Urinary bladder (tissue), 4 donors: Measurements from ENCODE around the gene IFNG-AS1. TPM values are rescaled to one million over a fixed set of nuclear protein-coding genes. Genes with fewer than 3 reads are reported as not detected.

Experiments
- DNase-seq: peaks from one replicate; pipeline ENCODE4 v3.0.0-alpha.2; 2015; ENCODE audit errors: extremely low spot score
- H3K27ac ChIP-seq: one replicate; pipeline ENCODE4 v1.5.1; 2013; ENCODE audit warnings: low read depth, mild to moderate bottlenecking, moderate library complexity
- H3K36me3 ChIP-seq: one replicate; pipeline ENCODE4 v1.6.1; 2013; ENCODE audit warnings: mild to moderate bottlenecking, moderate library complexity; ENCODE audit not compliant: insufficient read depth
- H3K4me1 ChIP-seq: one replicate; pipeline ENCODE4 v1.6.1; 2013; ENCODE audit warnings: mild to moderate bottlenecking, moderate library complexity; ENCODE audit not compliant: insufficient read depth
- H3K4me3 ChIP-seq: one replicate; pipeline ENCODE4 v1.5.1; 2013; ENCODE audit warnings: low read depth, low read length
- WGBS: extraction: QIAGEN DNeasy Blood & Tissue Kit; methylation state at CpG from one replicate; pipeline ENCODE4 v1.1.7; 2013; 5-methylcytosine and 5-hydroxymethylcytosine counted together
- polyA plus RNA-seq: library from polyadenylated mRNA; stranded (reverse); fragments of 200-250 nt; gene quantifications from one replicate; pipeline ENCODE4 v1.2.3, GENCODE V29; 2013
- total RNA-seq: library from RNA; depleted of rRNA; stranded (reverse); fragments of >200 nt; gene quantifications from one replicate; pipeline ENCODE4 v1.2.3, GENCODE V29; 2014
- donor health status: healthy with polysubstance abuse.
- donor health status: healthy.

The IFNG-AS1 gene
- total and polyA plus RNA-seq, 2 donors, result 0.32 TPM; not detected in 1

DNA sequence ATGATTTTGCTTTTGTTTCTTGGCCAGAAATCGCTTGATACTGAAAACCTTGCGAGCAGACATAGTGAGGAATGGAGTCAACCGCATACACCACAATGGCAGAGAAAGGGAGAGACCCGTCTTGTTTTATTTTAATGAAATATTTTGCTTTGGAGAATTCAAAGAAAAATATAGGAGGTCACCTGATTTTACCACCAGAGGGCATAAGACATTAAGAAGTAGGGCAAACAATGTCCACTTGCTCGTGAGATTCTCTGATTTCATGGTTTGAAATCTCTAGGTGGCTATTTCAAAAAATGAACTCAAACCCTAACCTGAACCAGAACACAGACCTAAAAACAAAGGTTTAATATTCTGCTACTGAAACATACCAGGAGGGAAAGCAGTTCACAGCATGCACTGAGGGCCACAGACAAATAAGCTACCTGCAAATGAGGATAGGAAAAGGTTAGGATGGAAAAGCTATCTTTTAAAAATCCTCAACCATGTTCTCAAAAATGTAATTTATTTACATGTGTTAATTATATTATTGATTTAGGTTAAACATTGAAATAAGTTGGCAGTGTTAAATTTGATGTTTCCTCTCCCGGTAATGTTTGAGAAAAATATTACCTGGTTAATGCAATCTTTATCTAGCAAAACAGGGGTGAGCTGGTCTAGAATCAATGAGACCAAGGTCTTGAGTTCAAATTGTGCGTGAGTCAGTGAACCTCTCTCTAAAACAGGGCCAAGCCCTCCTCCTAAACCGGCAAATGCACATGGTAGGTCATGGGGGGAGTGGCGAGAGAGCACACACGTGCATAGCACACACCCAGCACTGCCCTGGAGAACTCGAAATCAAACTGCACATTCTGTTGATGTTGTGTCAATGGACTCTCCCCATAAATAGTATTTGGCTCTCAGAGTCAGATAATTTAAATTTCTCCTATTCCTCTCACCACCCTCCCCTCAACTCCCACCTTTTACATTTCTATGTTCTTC lies 12.5 kb downstream of the IFNG-AS1 start:
- H3K4me3 ChIP-seq, result no peak overlapping the region
- no peak overlapping the region for H3K27ac ChIP-seq
- 82% methylated on average over 11 of the region's 11 CpGs for WGBS
- H3K4me1 ChIP-seq, result no peaks in the 10 kb centered on the region
- no peaks in the 10 kb centered on the region for H3K36me3 ChIP-seq
- DNase-seq, result no peak

DNA sequence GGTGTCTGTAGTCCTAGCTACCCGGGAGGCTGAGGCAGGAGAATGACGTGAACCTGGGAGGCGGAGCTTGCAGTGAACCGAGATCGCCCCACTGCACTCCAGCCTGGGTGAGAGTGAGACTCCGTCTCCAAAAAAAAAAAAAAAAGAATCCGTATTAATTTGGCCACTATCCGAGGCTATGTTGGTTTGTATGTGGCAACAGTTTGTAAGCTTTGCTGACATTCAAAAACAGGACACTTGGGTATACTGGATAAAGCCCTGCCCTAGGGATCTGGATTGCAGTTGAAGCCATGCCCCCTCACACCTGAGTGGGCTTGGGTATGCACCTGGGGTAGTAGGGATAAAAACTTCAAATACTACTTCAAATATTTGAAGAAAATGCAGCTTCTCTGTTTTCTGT lies 14.5 kb downstream of the IFNG-AS1 start:
- 96% methylated on average over 8 of the region's 8 CpGs for WGBS

DNA sequence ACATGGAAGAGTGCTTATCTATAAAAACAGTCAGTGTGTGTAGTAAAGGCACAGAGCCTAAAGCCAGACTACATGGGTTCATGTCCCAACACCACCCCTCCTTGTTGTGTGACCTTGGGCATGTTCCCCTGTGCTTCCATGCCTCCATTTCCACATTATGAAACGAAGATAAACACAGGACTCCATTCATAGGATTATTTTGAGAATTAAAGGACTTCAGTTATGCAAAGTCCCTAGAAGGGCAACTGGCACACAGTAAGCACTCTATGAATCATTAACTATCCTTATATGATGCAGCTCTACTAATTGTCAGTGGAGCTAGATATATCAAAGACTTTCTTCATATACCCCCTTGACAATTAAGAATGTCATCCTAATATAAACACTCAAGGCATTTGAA lies 17.8 kb downstream of the IFNG-AS1 start:
- Histone ChIP-seq H3K36me3 (no peaks in the 10 kb centered on the region), H3K27ac (no peak overlapping the region), H3K4me1 (no peaks in the 10 kb centered on the region), H3K4me3 (no peak overlapping the region)
- WGBS, result 69% methylated on average over 1 of the region's 1 CpG
- no peak for DNase-seq

More for the DNA sequence above, 14.5 kb downstream of the IFNG-AS1 start:
- Histone ChIP-seq H3K36me3 (no peaks in the 10 kb centered on the region), H3K4me3 (no peak overlapping the region), H3K4me1 (no peaks in the 10 kb centered on the region), H3K27ac (no peak overlapping the region)
- DNase-seq, result no peak

DNA sequence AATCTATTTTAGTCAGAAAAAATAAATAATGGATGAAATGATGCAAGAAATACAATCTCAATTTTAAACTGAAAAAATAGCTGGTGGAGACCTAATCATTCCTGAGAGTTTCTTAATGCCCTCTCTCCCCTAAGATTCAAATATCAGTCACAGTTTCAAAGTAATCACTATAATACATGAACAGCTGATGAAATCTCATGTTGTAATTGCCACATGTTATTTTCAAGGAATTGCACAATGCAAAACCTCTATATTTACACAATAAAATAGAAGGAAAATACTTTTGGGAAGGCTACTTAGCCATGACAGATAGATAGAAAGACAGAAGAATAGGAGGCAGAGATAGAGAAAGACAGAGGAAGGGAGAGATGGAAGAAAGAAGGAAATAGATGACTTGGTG lies 18.2 kb downstream of the IFNG-AS1 start:
- no peak overlapping the region for H3K4me3 ChIP-seq

DNA sequence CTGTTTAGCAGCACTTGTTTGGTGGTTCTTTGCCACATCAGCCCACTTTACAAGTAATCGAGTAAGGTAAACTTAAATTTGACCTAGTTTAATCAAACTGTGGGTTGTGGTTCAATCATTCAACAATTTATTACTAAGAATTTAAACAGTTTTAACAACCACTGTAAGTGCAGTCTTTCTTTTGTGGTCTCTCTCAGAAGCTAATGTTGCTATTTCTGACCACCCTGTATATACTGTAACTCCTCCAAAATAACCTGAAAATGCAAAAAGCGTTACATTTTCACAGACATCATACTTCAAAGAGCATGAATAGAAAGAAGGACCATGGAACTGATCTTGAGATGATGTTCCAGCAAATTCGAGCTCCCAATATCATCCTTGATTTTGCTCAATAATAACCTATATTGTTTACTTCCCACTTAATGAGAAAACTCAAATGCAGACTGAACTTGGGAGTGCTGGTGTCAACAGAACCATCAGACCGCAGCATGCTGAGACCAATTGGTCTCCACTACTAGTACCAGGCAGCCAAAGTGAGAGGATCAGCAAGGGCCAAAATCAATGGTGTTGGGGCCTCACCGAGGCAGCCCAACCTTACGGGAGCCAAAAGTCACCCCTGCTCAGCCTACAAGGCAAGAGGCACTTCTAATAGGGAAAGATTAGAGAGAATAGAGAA lies 22.1 kb downstream of the IFNG-AS1 start:
- 83% methylated on average over 6 of the region's 6 CpGs for WGBS
- H3K4me3 ChIP-seq, result no peak overlapping the region
- H3K4me1 ChIP-seq, result no peaks in the 10 kb centered on the region
- no peak overlapping the region for H3K27ac ChIP-seq
- no peaks in the 10 kb centered on the region for H3K36me3 ChIP-seq
- no peak for DNase-seq

More for the DNA sequence above, 18.2 kb downstream of the IFNG-AS1 start:
- no peak for DNase-seq
- no peaks in the 10 kb centered on the region for H3K36me3 ChIP-seq
- no peak overlapping the region for H3K27ac ChIP-seq
- H3K4me1 ChIP-seq, result no peaks in the 10 kb centered on the region

DNA sequence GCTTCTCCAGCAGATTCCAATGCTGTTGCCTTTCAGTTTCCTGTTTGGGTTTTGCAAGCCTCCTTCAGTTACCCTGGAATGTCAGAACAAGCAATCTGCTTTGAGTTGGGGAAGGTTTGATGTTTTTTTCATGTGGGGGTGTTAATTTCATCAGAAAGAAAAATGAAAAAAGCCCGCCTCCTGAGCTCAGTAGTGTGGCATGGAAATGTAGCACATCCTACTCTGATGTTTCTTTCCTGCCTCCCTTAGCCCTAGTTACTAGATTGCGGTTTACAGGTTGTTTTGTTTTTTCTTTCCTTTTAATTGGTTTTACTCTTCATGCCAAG lies 22.6 kb downstream of the IFNG-AS1 start:
- no peak for DNase-seq
- 90% methylated on average over 2 of the region's 2 CpGs for WGBS

DNA sequence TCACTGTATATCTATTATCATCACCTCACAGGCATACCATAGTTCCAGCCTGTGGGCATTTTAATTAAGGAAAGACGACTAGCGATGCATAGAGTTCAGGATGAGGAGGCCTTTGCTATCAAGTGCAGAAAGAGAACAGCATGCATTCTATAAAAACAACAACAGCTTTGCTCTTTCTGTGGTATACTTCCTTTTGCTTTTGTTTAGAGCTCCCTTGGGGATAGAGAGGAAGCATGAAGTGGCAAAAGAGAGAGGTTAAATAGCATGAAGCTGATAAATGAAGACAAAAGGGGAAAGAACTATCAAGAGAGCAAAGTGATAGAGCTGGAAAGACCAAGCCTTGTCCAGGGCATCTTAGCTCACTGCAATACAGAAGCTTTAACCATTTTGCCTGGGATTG lies 23.5 kb downstream of the IFNG-AS1 start:
- Histone ChIP-seq H3K36me3 (no peaks in the 10 kb centered on the region), H3K4me1 (no peaks in the 10 kb centered on the region), H3K4me3 (no peak overlapping the region), H3K27ac (no peak overlapping the region)
- 79% methylated on average over 2 of the region's 2 CpGs for WGBS
- no peak for DNase-seq

More for the DNA sequence above, 22.6 kb downstream of the IFNG-AS1 start:
- Histone ChIP-seq H3K27ac (no peak overlapping the region), H3K4me3 (no peak overlapping the region), H3K4me1 (no peaks in the 10 kb centered on the region), H3K36me3 (no peaks in the 10 kb centered on the region)

DNA sequence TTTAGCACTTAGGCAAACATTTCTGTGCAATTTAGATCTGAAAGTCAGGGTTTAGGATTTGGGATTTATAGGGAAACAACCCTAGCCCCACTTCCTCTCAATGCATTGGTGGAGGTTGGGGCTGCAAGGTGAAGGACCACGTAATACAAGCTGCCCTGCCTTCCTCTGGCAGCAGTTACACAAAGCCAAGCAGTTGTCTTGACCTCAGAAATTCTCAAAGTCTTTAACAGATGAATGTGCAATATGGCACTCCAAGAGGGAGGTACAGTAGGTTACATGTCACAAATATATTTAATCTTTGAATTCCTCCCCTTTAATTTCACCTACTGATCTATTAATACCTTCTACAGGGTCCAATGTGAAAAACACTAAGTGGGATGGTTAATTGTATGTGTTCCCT lies 23.9 kb downstream of the IFNG-AS1 start:
- no peaks in the 10 kb centered on the region for H3K4me1 ChIP-seq
- no peak overlapping the region for H3K4me3 ChIP-seq
- WGBS, result 84% methylated on average over 1 of the region's 1 CpG
- DNase-seq, result no peak
- no peak overlapping the region for H3K27ac ChIP-seq
- H3K36me3 ChIP-seq, result no peaks in the 10 kb centered on the region

DNA sequence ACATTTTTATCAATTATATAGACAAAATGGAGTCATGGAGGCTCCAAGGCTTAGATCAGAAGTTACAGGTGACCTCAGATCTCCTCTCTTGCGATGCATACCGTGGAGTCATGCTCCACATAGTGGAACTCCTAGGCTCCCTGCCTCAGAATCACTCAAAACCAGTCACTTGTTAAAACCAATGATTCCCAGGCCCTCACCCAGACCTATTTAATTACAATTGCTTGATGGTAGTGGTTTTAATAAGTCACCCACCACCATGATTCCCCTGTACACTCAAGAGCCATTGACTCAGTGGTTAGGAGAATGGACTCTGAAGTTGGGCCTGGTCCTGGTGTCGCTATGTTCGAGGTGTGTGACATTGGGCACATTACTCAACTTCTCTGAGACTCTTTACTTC lies 26.9 kb downstream of the IFNG-AS1 start:
- H3K4me1 ChIP-seq, result no peaks in the 10 kb centered on the region
- H3K27ac ChIP-seq, result no peak overlapping the region
- 95% methylated on average over 4 of the region's 4 CpGs for WGBS
- no peak overlapping the region for H3K4me3 ChIP-seq
- H3K36me3 ChIP-seq, result no peaks in the 10 kb centered on the region
- DNase-seq, result no peak

DNA sequence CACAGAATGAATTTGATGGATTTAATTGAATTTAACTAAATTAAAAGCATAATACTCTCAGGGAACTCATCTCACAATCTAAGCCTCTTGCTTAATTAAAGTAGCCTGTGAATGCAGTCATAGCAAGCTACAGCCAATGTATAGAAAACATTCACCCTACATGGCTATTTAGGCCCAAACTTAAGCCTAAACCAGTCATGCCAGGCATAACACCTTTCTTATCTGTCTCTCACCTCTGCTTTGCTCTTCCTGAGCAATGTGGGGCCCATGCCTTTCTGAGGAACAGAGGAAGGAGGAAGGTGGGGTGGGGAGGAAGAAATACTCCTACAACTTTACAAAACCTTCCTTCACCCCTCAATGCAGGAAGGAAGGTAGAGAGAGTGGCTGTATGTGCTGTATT lies 29.1 kb downstream of the IFNG-AS1 start:
- Histone ChIP-seq H3K4me1 (no peaks in the 10 kb centered on the region), H3K4me3 (no peak overlapping the region), H3K36me3 (no peaks in the 10 kb centered on the region), H3K27ac (no peak overlapping the region)
- DNase-seq, result no peak

DNA sequence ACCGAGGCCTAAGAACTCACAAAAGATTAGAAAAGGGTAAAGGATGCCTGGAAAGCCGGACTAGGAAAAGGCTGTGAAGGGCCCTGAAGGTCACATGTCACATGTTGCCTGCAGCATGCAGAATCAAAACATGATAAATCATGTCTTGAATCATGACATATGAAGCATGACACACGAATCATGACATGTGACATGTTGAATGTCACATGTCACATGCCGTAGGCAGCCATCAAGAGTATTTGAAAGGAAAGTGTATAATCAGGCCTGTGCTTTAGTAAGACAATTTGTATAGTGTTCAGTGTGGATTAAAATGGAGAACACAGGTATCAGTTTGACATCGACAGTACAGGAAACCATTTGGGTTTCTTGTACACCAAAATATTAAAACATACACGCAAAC lies 30.8 kb downstream of the IFNG-AS1 start:
- 83% methylated on average over 6 of the region's 6 CpGs for WGBS
- no peaks in the 10 kb centered on the region for H3K36me3 ChIP-seq
- no peak overlapping the region for H3K27ac ChIP-seq
- no peaks in the 10 kb centered on the region for H3K4me1 ChIP-seq
- DNase-seq, result no peak
- no peak overlapping the region for H3K4me3 ChIP-seq

DNA sequence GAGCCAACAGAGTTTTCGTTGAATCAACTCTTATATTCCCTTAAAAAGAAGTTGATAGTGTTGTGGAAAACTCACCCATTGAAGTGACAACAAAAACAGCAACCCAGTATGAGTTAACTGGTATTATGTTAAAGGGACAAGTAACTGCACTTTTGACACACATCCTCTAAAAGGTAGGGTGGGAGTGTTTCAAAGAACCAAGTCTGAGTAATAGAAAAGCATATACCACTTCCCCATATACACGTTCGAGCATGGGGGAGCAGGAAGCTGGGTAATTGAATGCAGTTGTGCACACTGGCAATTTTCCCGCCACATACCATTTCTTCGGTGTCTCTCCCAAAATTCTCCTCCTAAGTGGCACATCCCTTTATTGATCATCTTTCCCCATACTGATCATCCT lies 31.5 kb downstream of the IFNG-AS1 start:
- no peak overlapping the region for H3K4me3 ChIP-seq
- no peaks in the 10 kb centered on the region for H3K36me3 ChIP-seq
- DNase-seq, result no peak
- H3K27ac ChIP-seq, result no peak overlapping the region
- WGBS, result 71% methylated on average over 5 of the region's 5 CpGs
- no peaks in the 10 kb centered on the region for H3K4me1 ChIP-seq

DNA sequence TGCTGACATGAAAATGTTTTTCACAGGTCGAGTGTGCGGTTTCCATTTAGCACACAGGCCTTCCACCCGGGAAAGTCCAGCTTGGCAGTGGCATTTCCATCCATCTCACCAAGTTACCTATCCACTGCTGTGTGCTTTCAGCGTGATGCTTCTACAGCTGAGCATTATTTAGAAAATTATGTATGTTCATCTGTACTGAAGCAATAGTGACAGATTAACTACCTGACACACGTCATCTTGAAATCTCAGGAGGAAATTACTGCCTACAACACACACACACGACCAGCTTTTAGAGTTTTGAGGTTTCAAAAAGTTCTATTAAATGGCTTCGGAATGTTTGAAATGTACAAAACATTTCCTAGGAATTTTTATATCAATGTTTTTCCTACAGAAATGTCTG lies 39.4 kb downstream of the IFNG-AS1 start:
- no peak overlapping the region for H3K4me3 ChIP-seq
- no peaks in the 10 kb centered on the region for H3K4me1 ChIP-seq
- no peak overlapping the region for H3K27ac ChIP-seq
- no peaks in the 10 kb centered on the region for H3K36me3 ChIP-seq
- no peak for DNase-seq
- WGBS, result 85% methylated on average over 7 of the region's 7 CpGs

DNA sequence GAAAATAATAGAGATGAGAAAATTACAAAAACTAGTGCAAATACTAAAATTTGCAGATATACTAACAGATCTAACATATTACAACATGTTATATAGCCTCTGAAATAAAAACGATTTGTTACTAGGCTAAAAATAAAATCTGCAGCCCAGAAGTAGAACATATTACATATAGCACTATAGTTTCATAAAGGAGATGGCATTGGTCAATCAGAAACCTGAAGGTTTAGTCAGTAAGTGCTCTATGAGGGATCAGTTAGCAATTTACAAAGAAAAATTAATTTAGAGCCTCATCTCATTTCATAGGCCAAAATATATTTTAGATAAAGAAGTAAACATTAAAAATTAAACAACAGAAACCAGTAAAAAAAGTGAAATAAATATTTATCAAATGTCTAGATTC lies 41.0 kb downstream of the IFNG-AS1 start:
- no peak overlapping the region for H3K4me3 ChIP-seq
- H3K4me1 ChIP-seq, result no peaks in the 10 kb centered on the region
- 71% methylated on average over 1 of the region's 1 CpG for WGBS
- H3K27ac ChIP-seq, result no peak overlapping the region
- no peaks in the 10 kb centered on the region for H3K36me3 ChIP-seq
- no peak for DNase-seq
